ENCODE data around the gene MT2A.

The MT2A gene

DNA sequence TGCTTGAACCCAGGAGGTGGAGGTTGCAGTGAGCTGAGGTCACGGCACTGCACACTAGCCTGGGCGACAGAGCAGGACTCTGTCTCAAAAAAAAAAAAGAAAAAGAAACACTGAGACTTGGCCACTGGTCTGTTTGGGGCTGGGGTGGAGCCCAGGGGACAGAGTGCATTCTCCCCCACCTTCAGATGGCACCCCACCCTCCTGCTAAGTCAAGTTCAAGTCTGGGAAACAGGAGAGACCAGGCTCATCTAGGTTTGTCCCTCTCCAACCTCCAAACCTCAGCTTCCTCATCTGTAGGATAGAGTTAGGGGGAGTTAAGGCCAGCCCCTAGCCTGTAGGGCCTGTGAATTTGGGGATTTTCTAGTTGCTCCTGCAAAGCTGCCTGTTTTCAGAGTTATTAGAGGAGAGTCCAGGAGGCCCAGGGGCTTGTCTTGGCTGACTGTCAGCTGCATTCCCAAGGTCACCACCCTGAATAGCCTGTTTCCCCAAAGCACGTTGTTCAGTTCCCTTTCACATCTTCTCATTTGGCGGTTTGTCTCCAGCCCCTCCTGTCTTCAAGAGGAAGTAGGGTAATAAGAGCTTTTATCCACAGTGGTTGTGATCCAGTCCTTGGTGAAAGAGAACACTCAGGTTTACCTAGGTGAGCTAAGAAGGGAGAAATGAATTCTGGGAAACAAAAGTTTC lies 16.9 kb upstream of the MT2A start:
- no peaks in the 10 kb centered on the region for H3K27me3 ChIP-seq (ENCODE audit: insufficient read depth, low read depth, severe bottlenecking)
- peaks cover 3% of the 10 kb centered on the region for H3K9me3 ChIP-seq (ENCODE audit: severe bottlenecking)
- DNase-seq: no peak

DNA sequence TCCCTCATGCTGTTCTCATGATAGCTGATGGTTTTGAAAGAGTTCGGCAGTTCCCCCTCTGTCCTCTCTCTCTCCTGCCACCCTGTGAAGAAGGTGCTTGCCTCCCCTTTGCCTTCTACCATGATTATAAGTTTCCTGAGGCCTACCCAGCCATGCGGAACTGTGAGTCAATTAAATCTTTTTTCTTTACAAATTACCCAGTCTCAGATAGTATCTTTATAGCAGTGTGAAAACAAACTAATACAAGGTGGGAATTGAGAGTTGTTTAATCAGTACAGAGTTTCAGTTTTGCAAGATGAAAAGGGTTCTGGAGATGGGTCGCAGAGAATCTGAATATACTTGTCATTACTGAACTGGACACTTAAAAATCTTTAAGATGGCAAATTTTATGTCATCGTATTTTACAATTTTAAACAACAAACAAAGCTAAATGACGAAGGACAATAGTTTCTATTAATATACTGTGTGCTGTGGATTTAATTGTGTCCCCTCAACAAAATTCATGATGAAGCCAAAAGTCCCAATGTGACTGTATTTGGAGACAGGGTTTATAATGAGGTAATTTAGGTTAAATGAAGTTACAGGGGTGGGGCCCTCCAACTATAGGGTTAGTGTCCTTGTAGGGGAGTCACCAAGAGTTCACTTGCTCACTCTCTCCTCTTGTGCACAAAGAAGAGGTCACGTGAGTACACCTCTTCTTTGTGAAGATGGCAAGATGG lies 14.7 kb upstream of the MT2A start:
- Histone ChIP-seq H3K36me3 (no peaks in the 10 kb centered on the region), H3K4me3 (ENCODE audit: low read depth, low read length) (no peak overlapping the region), H3K9me3 (ENCODE audit: severe bottlenecking) (peaks cover 3% of the 10 kb centered on the region), H3K27ac (no peak overlapping the region), H3K27me3 (ENCODE audit: insufficient read depth, low read depth, severe bottlenecking) (no peaks in the 10 kb centered on the region)
- TF ChIP-seq, protein P1, sequence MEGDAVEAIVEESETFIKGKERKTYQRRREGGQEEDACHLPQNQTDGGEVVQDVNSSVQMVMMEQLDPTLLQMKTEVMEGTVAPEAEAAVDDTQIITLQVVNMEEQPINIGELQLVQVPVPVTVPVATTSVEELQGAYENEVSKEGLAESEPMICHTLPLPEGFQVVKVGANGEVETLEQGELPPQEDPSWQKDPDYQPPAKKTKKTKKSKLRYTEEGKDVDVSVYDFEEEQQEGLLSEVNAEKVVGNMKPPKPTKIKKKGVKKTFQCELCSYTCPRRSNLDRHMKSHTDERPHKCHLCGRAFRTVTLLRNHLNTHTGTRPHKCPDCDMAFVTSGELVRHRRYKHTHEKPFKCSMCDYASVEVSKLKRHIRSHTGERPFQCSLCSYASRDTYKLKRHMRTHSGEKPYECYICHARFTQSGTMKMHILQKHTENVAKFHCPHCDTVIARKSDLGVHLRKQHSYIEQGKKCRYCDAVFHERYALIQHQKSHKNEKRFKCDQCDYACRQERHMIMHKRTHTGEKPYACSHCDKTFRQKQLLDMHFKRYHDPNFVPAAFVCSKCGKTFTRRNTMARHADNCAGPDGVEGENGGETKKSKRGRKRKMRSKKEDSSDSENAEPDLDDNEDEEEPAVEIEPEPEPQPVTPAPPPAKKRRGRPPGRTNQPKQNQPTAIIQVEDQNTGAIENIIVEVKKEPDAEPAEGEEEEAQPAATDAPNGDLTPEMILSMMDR (IDR thresholded peaks at IDR 0.05; ENCODE audit: low read depth, low read length): no peak
- DNase-seq: no peak

More for the DNA sequence above, 16.9 kb upstream of the MT2A start:
- TF ChIP-seq, protein P1 (IDR thresholded peaks at IDR 0.05; ENCODE audit: low read depth, low read length): no peak
- no peaks in the 10 kb centered on the region for H3K36me3 ChIP-seq
- H3K4me3 ChIP-seq (ENCODE audit: low read depth, low read length): no peak overlapping the region
- H3K27ac ChIP-seq: no peak overlapping the region

DNA sequence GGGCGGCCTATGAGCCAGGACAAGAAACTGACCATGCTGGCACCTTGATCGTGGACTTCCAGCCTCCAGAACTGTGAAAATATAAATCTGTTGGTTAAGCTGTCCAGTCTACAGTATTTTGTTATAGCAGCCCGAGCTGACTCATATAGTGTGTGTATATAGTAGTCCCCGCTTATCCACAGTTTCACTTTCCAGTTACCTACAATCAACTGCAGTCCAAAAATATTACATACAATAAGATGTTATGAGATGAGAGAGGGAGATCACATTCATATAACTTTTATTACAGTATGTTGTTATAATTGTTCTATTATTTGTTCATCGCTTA lies 14.1 kb upstream of the MT2A start:
- Histone ChIP-seq H3K27ac (no peak overlapping the region), H3K9me3 (ENCODE audit: severe bottlenecking) (peaks cover 3% of the 10 kb centered on the region), H3K4me3 (ENCODE audit: low read depth, low read length) (no peak overlapping the region), H3K27me3 (ENCODE audit: insufficient read depth, low read depth, severe bottlenecking) (no peaks in the 10 kb centered on the region), H3K36me3 (no peaks in the 10 kb centered on the region)
- DNase-seq: no peak
- TF ChIP-seq, protein P1 (IDR thresholded peaks at IDR 0.05; ENCODE audit: low read depth, low read length): no peak

DNA sequence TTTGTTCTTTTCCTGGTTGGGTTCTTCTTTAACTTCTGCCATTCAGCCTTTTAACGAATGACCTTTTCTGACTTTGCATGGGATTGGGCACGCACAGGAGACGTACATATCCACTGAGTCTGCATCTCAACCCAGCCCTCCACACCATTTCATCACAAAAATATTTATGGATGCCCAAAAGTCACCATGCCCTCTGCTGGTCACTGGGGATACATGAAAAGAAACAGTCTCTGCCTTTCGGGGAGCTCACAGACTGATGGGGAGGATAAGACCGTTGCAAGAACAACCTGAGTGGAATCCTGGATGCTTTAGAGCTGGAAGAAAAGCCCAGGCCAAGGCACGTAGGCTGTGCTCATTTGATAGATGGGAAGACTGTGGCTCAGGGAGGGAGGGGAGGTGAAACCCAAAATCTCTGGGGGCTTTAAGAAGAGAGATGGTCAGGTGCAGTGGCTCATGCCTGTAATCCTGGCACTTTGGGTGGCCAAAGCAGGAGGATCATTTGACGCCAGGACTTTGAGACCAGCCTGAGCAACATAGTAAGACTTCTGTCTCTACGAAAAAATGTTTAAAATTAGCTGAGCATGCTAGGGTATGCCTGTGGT lies 7.9 kb upstream of the MT2A start:
- Histone ChIP-seq H3K9me3 (ENCODE audit: severe bottlenecking) (no peaks in the 10 kb centered on the region), H3K27ac (no peak overlapping the region), H3K4me3 (ENCODE audit: low read depth, low read length) (no peak overlapping the region), H3K36me3 (no peaks in the 10 kb centered on the region), H3K27me3 (ENCODE audit: insufficient read depth, low read depth, severe bottlenecking) (no peaks in the 10 kb centered on the region)
- TF ChIP-seq, protein P1 (IDR thresholded peaks at IDR 0.05; ENCODE audit: low read depth, low read length): peak; percentile 65
- peak; percentile 60 for DNase-seq

DNA sequence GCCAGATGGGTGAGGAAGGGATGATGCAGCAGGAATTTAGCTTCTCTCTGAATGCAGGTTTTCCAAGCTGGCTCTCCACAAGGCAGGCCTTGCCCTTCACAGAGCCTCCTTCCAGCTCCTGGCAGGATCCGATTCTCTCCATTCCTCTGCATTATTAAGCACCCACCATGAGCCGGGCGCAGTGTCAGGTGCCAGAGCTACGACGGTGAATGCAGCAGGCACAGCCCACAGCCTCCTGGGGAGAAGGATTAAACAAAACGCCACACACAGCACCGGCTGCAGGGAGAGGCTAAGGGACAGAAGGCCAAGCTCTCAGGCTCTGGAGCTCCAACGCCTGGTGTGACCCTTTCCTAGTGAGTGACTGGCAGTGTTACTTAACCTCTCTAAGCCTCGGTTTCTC lies 7.1 kb upstream of the MT2A start:
- H3K36me3 ChIP-seq: no peaks in the 10 kb centered on the region
- TF ChIP-seq, protein P1 (IDR thresholded peaks at IDR 0.05; ENCODE audit: low read depth, low read length): no peak
- DNase-seq: peak; percentile 78
- no peak overlapping the region for H3K4me3 ChIP-seq (ENCODE audit: low read depth, low read length)
- no peaks in the 10 kb centered on the region for H3K27me3 ChIP-seq (ENCODE audit: insufficient read depth, low read depth, severe bottlenecking)
- H3K27ac ChIP-seq: no peak overlapping the region
- no peaks in the 10 kb centered on the region for H3K9me3 ChIP-seq (ENCODE audit: severe bottlenecking)
